A549 (cell line): ENCODE data around the gene MAGEA6.

Source experiments
- CEBPB ChIP-seq, 2 experiments: fragments of >200 bp in 1 of 2; sonication (Bioruptor Twin) in 1 of 2; formaldehyde crosslinking in 1 of 2; IDR thresholded peaks; 2 replicates each; pipeline ENCODE4 v1.6.1; 2012 to 2016
- CTCF ChIP-seq: fragments of >200 bp; sonication (Bioruptor Twin); formaldehyde crosslinking; IDR thresholded peaks from 3 replicates; pipeline ENCODE4 v1.5.1; 2016
- EP300 ChIP-seq, 2 experiments: fragments of >200 bp; sonication (Bioruptor Twin); formaldehyde crosslinking; IDR thresholded peaks; 2 replicates in 1 of 2; 3 replicates in 1 of 2; pipeline ENCODE4 v1.6.1; 2016 to 2017
- HMGXB4 ChIP-seq: fragments of 250-450 bp; sonication (Bioruptor Pico); IDR thresholded peaks from 2 replicates; pipeline ENCODE4 v1.5.0; 2021; ENCODE audit warnings: mild to moderate bottlenecking, moderate library complexity, borderline replicate concordance
- JUNB ChIP-seq: fragments of >200 bp; sonication (Bioruptor Twin); formaldehyde crosslinking; IDR thresholded peaks from 2 replicates; pipeline ENCODE4 v1.6.1; 2016
- MAX ChIP-seq: IDR thresholded peaks from 2 replicates; pipeline ENCODE4 v1.6.1; 2012
- MYC ChIP-seq: IDR thresholded peaks from 2 replicates; pipeline ENCODE4 v1.6.1; 2012; ENCODE audit warnings: mild to moderate bottlenecking, inconsistent platforms, low read length, improper control_type of control experiment, borderline replicate concordance
- POLR2A ChIP-seq: IDR thresholded peaks from 2 replicates; pipeline ENCODE4 v1.6.1; 2012; ENCODE audit warnings: mild to moderate bottlenecking, low read length
- RAD21 ChIP-seq, 2 experiments: fragments of >200 bp in 1 of 2; sonication (Bioruptor Twin) in 1 of 2; formaldehyde crosslinking in 1 of 2; IDR thresholded peaks in 1 of 2; conservative IDR thresholded peaks in 1 of 2; 2 replicates in 1 of 2; 3 replicates in 1 of 2; pipeline ENCODE4 v1.6.1; 2012 to 2018; ENCODE audit warnings: inconsistent platforms in 1 of 2
- RFX5 ChIP-seq: fragments of 450-650 bp; IDR thresholded peaks from 2 replicates; pipeline ENCODE4 v1.7.1; 2014; ENCODE audit warnings: antibody characterized with exemption, mild to moderate bottlenecking, moderate library complexity
- SMC3 ChIP-seq: fragments of >200 bp; sonication (Bioruptor Twin); formaldehyde crosslinking; IDR thresholded peaks from 3 replicates; pipeline ENCODE4 v1.6.1; 2018; ENCODE audit warnings: inconsistent platforms
- SREBF2 ChIP-seq: fragments of 450-650 bp; IDR thresholded peaks from 2 replicates; pipeline ENCODE4 v1.6.1; 2014; ENCODE audit warnings: mild to moderate bottlenecking, moderate library complexity
- USF2 ChIP-seq: fragments of 450-650 bp; IDR thresholded peaks from 2 replicates; pipeline ENCODE4 v1.6.1; 2014; ENCODE audit warnings: antibody characterized with exemption
- ZSCAN20 ChIP-seq: fragments of 250-450 bp; sonication (Bioruptor Pico); IDR thresholded peaks from 2 replicates; pipeline ENCODE4 v1.8.0; 2022; ENCODE audit warnings: mild to moderate bottlenecking, moderate library complexity

DNA sequence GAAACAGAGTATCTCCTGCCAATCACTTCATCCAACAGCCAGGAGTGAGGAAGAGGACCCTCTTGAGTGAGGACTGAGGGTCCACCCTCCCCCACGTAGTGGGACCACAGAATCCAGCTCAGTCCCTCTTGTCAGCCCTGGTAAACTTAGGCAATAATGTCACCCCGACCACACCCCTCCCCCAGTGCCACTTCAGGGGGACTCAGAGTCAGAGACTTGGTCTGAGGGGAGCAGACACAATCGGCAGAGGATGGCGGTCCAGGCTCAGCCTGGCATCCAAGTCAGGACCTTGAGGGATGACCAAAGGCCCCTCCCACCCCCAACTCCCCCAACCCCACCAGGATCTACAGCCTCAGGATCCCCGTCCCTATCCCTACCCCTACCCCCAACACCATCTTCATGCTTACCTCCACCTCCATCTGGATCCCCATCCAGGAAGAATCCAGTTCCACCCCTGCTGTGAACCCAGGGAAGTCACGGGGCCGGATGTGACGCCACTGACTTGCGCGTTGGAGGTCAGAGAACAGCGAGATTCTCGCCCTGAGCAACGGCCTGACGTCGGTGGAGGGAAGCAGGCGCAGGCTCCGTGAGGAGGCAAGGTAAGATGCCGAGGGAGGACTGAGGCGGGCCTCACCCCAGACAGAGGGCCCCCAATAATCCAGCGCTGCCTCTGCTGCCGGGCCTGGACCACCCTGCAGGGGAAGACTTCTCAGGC lies 36.1 kb downstream of the MAGEA6 start, which contains the start of the genes CSAG1 and MAGEA12:
- TF ChIP-seq CTCF: no peak
- TF ChIP-seq MAX: no peak
- TF ChIP-seq HMGXB4 (CRISPR knock-in tag): no peak
- TF ChIP-seq ZSCAN20 (CRISPR knock-in tag): no peak
- TF ChIP-seq JUNB: no peak
- no peak for TF ChIP-seq USF2
- no peak for TF ChIP-seq POLR2A
- no peak for TF ChIP-seq SMC3
- TF ChIP-seq RAD21 (conservative IDR thresholded peaks at IDR 0.05 in 1 of 2, IDR thresholded peaks at IDR 0.05 in 1 of 2): no peak
- no peak for TF ChIP-seq SREBF2
- TF ChIP-seq CEBPB (IDR thresholded peaks at IDR 0.05): no peak
- no peak for TF ChIP-seq EP300 (IDR thresholded peaks at IDR 0.05)
- no peak for TF ChIP-seq RFX5
- TF ChIP-seq MYC: no peak
